DOHH2 (cell line): ENCODE measurements around the gene ZBTB7B.

ENCODE experiments used
- EZH2phosphoT487 ChIP-seq: fragments of 200-600 bp; sonication (generic); IDR thresholded peaks from 2 replicates; pipeline ENCODE4 v1.6.1; 2017; ENCODE audit warnings: borderline replicate concordance, mild to moderate bottlenecking, antibody characterized with exemption, low read length, moderate library complexity, mixed read lengths
- TF ChIP-seq, protein P1 (sequence below): fragments of 200-600 bp; sonication (generic); IDR thresholded peaks from one replicate; pipeline ENCODE4 v1.5.1; 2014; ENCODE audit warnings: antibody characterized with exemption, mild to moderate bottlenecking, low read depth, low read length; ENCODE audit not compliant: poor library complexity, severe bottlenecking

- TF ChIP-seq, protein P1, sequence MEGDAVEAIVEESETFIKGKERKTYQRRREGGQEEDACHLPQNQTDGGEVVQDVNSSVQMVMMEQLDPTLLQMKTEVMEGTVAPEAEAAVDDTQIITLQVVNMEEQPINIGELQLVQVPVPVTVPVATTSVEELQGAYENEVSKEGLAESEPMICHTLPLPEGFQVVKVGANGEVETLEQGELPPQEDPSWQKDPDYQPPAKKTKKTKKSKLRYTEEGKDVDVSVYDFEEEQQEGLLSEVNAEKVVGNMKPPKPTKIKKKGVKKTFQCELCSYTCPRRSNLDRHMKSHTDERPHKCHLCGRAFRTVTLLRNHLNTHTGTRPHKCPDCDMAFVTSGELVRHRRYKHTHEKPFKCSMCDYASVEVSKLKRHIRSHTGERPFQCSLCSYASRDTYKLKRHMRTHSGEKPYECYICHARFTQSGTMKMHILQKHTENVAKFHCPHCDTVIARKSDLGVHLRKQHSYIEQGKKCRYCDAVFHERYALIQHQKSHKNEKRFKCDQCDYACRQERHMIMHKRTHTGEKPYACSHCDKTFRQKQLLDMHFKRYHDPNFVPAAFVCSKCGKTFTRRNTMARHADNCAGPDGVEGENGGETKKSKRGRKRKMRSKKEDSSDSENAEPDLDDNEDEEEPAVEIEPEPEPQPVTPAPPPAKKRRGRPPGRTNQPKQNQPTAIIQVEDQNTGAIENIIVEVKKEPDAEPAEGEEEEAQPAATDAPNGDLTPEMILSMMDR = no peak
- no peak for TF ChIP-seq EZH2phosphoT487
Observed at GRCh38 chr1:154974102-154974807, 28.3 kb upstream of the ZBTB7B start, which contains the start of gene CKS1B.
